A549 (cell line): Measurements from ENCODE around the gene HSPH1.

Experiments
- CHD2 ChIP-seq: fragments of 150-350 bp; IDR thresholded peaks from 2 replicates; pipeline ENCODE4 v1.6.1; 2014; ENCODE audit warnings: low read length; ENCODE audit not compliant: partially characterized antibody
- CTCF ChIP-seq: fragments of >200 bp; sonication (Bioruptor Twin); formaldehyde crosslinking; IDR thresholded peaks from 3 replicates; pipeline ENCODE4 v1.5.1; 2016
- JUN ChIP-seq, 2 experiments: fragments of >200 bp; sonication (Bioruptor Twin); formaldehyde crosslinking; IDR thresholded peaks; 2 replicates in 1 of 2; 3 replicates in 1 of 2; pipeline ENCODE4 v1.6.1; 2016 to 2017
- POLR2A ChIP-seq: IDR thresholded peaks from 2 replicates; pipeline ENCODE4 v1.6.1; 2012; ENCODE audit warnings: mild to moderate bottlenecking, low read length
- RNF2 ChIP-seq: fragments of 200-600 bp; sonication (generic); IDR thresholded peaks from 2 replicates; pipeline ENCODE4 v1.6.1; 2016; ENCODE audit warnings: low read depth, mild to moderate bottlenecking, antibody characterized with exemption, moderate library complexity, borderline replicate concordance
- SMC3 ChIP-seq: fragments of >200 bp; sonication (Bioruptor Twin); formaldehyde crosslinking; IDR thresholded peaks from 3 replicates; pipeline ENCODE4 v1.6.1; 2018; ENCODE audit warnings: inconsistent platforms
- TP53 ChIP-seq: fragments of 250-450 bp; sonication (Bioruptor Pico); IDR thresholded peaks from 2 replicates; pipeline ENCODE4 v1.5.0; 2021; ENCODE audit warnings: mild to moderate bottlenecking, moderate library complexity
- TF ChIP-seq, protein P1 (sequence below): fragments of 150-350 bp; IDR thresholded peaks from 2 replicates; pipeline ENCODE4 v1.6.1; 2014; ENCODE audit warnings: low read depth, mild to moderate bottlenecking, low read length

GRCh38 chr13:31151837-31152236 lies 9.9 kb downstream of the HSPH1 start:
- TF ChIP-seq CTCF (no peak), SMC3 (no peak), RNF2 (no peak), CHD2 (no peak), JUN (IDR thresholded peaks at IDR 0.05) (no peak), POLR2A (no peak), TP53 (CRISPR knock-in tag) (no peak)
- TF ChIP-seq, protein P1, sequence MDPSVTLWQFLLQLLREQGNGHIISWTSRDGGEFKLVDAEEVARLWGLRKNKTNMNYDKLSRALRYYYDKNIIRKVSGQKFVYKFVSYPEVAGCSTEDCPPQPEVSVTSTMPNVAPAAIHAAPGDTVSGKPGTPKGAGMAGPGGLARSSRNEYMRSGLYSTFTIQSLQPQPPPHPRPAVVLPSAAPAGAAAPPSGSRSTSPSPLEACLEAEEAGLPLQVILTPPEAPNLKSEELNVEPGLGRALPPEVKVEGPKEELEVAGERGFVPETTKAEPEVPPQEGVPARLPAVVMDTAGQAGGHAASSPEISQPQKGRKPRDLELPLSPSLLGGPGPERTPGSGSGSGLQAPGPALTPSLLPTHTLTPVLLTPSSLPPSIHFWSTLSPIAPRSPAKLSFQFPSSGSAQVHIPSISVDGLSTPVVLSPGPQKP: no peak
